GM21619 (cell line): ENCODE data around the gene ADAP1.
"Not testable (repeated sequence)": the region's sequence is repeated elsewhere in the genome, so short reads cannot be mapped to it uniquely, and the experiment has no call there.

Experiments
- ATAC-seq: cut with Tn5 transposase; IDR thresholded peaks from one replicate; pipeline ENCODE4 v1.9.1; 2021; ENCODE audit not compliant: unreplicated experiment

ADAP1 gene

DNA sequence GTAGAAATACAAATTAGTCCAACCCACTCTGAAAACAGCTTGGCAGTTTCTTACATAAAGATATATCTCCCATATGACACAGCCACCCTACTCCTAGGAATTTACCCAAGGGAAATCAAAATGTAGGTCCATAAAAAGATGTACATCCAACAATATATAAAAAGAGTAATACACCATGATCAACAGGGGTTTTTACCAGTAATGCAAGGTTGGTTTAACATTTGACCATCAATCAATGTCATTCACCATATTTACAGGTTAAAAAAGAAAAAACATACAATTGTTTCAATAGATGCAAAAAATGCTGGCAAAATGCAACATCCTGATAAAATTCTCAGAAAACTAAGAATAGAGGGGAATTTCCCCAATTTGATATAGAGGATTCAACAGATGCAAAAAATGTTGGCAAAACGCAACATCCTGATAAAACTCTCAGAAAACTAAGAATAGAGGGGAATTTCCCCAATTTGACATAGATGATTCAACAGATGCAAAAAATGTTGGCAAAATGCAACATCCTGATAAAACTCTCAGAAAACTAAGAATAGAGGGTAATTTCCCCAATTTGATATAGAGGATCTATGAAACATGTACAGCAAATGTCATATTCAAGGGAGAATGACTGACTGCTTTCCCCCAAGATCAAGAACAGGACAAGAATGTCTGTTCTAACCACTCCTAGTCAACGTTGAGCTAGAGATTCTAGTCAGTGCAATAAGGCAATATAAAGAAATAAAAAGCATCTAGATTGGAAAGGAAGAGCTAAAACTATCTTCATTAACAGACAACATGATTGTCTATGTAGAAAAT lies 13.7 kb downstream of the ADAP1 start:
- no peak for ATAC-seq

DNA sequence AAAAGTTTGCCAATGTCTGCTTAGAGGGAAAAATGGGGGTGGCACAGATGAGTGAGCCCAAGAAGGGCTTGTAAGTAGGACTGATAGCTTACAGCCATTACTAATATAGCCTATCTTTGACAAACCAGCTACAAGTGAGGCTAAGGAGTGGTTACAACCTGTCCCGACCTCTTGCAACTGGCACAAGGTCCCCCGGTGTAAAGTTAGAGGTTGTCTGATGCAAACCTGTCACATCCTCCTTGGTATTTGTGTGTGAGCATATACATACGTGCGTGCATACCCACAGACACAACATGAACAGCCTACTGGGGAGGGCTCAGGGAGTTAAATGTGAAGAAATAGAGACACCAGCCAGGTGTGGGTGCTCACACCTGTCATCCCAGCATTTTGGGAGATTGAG lies 14.6 kb downstream of the ADAP1 start:
- no peak for ATAC-seq

DNA sequence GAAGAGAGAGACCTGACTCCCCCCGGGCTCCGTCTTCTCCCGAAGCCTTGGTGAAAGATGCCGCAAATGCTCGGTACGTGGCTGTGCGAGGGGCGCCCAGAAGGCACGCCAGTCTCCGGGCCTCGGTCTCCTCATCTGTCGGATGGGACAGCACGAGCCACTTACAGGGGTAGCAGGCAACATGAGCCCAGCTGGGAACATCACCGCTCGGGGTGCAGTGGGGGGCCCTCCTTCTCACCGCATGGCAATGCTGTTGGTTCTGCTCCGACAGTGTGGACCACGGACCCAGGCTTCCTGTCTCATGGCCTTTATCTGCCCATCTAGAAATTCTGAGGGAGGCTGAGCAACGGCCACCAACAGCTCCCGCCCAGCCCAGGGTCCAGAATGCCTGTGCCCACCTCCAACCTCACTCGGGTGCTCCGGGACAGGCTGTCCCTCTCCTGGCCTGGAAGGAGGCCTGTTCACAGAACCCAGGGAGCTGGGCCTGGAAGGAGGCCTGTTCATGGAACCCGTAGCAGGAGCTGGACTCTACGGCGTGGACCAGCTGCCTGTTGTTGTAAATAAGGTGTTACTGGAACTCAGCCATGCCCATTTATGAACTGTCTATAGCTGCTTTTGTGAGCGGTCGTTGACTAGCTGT lies 15.8 kb downstream of the ADAP1 start:
- no peak for ATAC-seq

DNA sequence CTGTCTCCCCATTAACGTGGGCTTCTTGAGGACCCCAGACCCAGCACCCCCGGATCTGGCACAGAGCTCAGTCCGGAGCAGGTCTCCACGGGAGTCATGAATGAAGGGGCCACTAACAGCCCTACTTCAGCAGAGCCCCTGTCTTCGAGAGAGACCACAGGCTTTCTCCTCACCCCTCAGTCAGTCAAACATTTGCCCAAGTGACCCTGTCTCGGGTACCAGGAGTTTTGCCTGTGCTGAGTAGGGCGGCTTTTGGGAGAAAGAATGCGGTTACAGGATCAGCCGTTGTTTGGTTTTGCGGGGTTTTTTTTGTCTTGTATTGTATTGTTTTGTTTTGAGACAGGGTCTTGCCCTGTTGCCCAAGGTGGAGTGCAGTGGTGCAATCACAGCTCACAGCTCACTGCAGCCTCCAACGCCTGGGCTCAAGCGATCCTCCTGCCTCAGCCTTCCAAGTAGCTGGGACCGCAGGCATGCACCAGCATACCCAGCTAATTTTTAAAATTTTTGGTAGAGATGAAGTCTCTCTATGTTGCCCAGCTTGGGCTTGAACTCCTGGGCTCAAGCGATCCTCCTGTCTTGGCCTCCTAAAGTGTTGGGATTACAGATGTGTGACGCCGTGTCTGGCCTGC lies 16.5 kb downstream of the ADAP1 start:
- no peak for ATAC-seq

DNA sequence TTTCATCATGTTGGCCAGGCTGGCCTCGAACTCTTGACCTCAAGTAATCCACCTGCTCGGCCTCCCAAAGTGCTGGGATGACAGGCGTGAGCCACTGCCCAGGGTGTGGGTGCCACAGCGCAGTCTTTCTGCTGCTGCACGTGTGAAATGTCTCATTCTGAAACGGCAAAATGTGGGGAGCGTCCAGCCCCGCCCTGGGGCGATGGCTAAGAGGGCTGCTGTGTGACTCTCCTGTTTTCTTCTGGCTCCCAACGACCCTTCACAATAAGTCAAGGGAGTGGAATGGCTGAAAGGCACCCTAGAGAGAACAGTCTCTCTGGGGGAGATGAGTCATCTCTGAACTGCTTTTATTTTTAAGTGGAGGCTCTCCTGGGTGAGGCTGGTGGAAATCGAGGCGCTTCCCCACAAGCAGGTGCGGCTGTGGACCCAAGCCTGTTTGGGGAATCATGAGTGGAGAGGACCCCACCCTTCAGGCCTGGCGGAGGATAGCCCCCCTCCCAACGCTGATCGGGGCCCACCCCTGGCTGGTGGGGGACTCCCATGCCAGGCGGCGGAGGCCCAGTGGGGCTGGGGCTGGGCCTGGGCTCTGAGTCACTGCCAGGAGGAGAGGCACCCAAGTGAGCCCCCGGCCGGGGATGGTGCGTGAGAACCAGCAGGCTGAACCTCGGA lies 18.0 kb downstream of the ADAP1 start:
- peak; percentile 83 for ATAC-seq

DNA sequence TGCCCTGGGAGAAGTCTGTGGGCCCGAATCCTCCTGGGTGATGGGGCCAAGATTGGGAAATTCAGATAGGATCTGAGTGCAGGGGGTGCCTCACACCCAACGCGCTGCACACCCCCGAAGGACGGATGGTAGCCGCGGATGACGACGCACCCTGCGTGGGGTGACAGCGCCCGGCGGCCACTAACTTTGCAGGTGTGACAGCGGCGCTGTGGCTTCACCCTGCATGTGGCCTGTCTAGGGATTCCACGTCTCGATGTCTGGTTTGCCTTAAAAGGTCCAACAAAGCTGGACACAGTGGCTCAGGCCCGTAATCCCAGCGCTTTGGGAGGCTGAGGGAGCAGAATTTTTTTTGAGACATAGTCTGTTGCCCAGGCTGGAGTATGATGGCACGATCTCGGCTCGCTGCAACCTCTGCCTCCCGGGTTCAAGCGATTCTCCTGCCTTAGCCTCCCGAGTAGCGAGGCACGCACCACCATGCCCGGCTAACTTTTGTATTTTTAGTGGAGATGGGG lies 18.6 kb downstream of the ADAP1 start:
- no peak for ATAC-seq

DNA sequence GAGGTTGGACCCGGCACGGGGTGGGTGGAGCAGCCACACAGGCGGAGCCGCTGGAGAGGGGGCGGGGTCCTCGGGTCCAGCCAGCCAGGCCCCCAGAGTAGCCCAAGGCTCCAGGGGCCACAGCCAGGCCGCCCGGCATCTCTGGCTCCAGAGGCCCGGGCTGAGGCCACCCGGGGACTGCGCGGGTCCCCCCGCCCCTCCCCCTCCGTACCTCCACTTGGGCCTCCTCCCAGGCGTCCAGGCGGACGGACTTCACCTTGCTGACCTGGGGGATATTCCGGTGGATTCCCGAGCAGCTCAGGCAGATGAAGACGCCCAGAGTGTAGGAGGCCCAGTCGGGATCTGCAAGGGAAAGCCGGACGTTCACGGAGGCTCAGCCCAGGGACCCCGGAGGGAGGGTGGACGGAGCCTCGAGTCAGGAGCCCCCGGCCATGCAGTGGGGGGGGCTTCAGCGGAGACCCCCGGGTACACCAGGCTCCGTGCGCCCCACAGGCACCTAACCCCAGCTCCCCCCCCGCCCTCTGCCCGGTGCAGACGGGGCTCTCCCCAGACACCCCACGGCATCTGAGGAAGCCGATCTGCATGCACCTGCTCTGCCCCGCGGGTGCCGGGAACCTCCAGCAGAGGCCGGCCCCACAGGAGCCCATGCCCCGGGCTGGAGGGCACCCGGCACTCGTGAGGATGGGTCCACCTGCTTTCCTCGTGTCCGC lies 19.2 kb downstream of the ADAP1 start:
- ATAC-seq: no peak

DNA sequence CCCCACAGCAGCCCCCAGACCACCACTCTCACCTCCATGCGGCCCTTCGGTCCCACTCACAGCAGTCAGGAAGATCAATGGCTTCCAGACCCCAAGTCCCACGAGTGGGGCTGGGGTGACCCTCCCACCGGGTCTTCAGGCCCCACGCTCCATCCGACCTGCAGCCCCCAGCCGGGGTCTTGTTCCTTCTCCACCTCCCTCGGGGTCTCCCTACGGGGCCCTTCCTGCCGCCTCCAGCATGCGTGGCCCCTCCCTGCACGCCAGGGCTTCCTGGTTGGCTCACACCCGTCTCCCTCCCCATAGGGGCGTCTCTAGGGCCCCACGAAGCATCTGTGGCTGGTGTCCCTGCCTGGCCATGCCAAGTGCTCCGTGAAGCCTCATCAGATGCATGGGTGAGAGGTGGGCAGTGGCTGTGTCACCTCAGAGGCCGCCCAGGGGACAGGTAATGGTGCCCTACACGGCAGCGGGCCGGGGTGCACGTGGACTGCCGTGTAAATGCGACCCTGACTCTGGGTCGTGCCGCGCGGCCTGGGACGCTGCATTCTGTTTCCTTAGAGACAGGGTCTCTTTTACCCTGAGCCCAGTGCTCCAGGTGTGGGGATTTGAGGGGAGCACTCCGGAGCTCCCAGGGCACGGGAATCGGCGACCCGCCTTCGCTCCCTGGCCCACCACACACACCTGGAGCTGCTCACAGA lies 19.9 kb downstream of the ADAP1 start:
- no peak for ATAC-seq

DNA sequence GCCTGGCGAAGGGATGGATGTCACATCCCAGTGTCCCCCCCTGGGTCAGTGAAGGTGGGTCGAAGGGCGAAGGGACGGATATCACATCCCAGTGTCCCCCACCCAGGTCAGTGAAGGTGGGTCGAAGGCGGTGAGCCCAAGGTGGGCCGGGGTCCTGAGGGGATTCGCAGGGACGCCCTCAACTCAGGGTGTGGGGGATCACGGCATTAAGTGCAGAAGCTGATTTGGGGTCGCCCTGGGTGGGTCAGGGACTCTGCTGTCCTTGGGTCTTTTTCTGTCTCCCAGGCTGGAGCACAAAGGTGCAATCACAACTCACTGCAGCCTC lies 21.9 kb downstream of the ADAP1 start:
- ATAC-seq: no peak

DNA sequence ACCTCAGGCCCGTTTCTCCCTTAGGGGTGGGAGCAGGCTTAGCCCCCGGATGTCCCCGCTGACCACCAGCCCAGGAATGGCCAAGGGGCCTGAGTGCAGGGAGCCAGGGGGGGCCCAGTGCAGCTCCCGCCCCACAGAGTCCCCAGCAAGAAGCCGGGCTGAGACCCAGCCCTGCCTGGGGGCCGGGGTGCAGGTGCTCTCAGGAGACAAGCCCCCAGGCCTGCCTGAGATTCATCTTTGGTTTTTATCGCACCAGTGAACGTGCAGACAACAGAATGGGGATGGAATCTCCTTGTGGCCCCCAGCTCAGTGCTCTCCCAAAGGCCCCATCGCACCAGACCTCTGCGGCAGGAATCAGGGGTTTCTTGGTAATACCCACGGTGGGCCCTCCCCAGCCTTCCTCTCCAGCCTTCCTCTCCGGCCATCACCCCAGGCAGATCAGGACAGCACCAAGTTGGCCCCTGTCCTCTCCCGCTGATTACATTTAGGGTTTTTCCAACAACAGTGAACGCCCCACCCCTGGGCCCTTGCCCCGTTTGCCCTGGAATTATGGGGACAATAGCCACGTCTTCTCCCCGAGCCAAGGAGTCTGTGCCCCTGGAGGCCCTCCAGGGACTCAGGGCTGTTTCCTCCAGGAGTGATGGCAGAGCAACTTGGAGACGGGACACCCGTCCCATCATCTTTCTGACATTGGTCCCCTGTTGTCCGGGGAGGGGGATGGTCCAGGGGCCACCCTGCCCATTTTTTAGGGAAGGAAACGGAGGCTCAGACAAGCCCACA lies 22.4 kb downstream of the ADAP1 start:
- no peak for ATAC-seq

DNA sequence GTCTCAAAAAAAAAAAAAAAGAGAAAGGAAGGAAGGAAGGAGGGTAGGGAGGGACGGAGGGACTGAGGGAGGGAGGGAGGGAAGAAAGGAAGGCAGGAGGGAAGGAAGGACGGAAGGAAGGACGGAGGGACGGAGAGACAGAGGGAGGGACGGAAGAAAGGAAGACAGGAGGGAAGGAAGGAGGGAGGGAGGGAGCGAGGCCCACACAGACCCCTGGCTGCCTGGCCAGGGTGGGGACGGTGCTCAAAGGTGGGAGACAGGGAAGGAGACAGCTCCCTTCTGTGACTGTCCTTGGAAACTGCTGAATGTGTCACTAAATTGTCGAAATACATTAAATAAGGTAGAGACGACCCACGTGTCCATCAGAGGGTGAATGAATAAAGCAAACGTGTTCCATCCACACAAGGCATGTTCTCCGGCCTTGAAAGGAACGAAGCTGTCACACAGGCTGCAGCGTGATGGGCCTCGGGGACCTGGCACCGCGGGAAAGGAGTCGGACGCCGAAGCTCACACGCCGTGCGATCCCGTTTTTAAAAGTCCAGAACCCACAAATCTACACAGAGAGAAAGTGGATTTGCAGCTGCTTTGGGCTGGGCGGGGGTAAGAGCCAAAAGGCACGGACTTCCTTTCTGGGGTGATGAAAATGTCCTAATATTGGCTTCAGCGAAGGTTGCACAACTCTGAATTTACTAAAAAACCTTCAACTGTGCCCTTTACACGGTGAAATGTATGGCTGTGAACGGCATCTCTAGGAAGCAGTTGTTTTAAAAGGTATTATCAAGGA lies 23.3 kb downstream of the ADAP1 start:
- ATAC-seq: no peak

DNA sequence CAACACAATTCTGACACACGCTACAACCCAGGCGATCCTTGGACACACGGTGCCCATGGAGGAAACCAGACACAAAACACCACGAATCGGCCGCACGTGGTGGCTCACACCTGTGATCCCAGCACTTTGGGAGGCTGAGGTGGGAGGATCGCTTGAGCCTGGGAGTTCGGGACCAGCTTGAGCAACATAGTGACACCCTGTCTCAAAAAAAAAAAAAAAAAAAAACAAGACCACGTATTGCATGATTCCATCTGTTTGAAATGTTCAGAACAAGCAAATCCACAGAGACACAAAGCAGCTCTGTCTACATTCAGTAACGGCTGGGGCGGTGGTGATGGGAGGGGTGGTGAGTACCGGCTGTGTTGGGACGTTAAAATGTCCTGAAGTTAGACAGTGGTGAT lies 25.2 kb downstream of the ADAP1 start:
- ATAC-seq: no peak

DNA sequence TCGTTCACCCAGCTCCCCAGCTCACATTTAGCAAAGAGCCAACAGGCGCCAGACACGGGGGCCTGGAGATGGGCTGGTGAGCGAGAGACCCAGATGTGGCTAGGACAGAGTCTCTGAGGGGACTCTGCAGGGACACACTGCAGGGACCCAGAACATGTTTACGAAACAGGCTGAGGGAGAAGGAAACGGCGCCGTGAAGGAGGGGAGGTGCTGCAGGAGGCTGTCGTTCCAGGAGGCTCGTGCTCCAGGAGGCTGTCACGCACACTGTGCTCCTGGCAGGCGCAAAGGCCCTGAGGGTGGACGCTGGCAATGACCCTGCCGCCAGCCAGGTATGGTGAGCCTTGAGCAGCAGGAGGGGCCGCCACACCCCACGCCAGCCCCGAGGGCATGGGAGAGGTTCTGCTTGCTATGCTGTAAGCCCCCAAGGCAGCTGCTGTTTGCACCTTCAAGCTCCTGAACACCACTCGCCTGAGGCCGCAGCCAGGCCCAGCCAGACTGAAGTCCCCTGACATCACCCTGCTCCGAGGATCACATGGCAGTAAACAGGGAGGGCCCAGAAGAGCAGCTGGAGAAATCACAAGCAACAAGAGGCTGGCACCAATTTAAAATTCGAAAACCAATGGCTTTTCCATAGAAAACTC lies 27.3 kb downstream of the ADAP1 start:
- ATAC-seq: no peak

DNA sequence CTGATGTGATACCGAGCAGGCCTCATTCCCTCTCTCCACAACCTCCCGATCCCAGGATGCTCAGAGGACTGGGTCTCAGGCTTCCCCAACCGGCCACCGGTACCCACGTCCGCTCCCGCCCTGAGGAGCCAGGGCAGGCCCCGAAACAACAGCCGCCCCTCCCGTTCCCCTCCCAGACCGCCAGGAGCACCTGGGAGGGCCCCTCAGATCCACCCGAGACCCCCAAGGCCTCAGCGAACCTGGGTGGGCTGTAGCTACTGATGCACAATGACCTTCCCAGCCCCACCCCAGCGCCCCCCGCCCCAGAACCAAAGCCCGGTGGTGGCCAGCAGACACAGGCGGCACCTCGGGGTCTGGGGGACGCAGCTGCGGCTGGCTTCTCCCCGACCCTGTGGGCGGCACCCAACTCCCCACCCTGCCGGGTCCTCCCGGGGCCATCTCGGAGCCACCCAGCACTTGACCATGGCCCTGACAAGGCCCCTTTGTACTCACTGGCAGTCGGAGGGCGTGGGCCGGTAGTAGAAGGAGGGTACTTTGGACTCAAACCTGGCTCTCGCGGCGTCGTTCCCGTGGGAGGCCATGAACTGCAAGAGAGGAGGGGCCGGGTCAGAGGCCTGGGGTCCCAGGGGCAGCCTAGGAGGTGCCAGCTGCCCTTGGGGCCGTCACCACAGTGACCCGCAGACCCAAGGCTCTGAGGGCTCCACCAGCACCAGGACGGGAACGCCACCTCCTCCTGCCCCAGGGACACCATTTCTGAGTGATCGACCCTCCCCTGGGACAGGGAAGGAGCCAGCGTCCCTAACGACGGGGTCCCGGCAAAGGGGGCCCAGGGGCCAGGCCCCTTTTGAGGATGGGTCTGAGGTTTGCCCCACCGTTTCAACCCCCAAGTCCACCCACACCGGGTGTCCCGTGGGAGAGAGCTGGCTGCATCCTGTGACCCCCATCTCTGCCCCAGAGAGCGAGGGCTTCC lies 28.1 kb downstream of the ADAP1 start:
- no peak for ATAC-seq

DNA sequence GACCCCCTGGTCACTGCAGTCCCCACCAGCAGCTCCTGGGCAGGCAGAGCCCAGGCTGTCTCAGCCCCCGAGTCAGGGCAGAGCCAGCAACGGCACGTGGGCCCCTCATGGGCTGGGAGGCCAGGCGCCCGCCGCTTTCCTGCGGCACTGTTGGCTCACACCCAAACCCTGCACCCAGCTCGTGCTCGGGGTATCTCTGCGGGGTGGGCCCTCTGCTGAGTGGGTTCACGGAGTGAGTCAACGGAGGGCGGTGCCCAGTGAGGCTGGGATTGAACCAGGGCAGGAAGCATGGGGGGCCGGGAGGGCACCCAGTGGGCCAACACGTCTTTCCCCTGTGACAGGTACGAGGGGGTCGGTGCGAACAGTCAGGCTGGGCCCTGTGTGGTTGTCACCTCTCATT lies 28.9 kb downstream of the ADAP1 start:
- no peak for ATAC-seq

DNA sequence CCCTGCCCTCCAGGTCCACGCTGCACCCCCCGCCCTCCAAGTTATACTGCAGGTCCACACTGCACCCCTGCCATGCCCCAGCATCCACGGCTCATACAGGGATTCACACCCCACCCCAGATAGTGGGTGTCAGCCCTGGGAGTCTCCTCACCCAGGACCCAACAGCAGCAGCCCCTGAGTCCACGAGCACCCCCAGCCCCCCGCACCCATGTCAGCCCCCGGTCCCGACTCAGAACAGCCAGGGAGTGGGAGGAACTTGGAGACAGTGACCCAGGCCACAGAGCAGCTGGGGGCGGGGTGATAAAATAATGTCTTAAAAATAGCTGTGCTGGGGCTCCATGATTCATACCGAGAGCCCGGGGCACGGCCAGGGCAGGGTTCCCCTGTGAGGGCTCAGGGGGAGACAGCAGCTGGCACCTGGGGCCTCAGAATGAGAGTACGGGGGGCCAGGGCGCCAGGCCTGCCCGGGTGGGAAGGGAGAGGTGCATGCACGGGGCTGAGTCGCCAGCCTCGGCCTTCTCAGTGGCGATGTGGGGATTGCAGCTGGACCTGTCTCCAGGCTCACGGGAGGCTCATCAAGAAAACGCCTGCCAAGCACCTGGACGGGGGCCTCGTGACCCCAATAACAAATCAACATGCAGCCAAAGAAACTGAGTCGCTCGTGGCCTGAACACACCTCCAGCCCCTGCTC lies 29.8 kb downstream of the ADAP1 start:
- peak; percentile 36 for ATAC-seq

DNA sequence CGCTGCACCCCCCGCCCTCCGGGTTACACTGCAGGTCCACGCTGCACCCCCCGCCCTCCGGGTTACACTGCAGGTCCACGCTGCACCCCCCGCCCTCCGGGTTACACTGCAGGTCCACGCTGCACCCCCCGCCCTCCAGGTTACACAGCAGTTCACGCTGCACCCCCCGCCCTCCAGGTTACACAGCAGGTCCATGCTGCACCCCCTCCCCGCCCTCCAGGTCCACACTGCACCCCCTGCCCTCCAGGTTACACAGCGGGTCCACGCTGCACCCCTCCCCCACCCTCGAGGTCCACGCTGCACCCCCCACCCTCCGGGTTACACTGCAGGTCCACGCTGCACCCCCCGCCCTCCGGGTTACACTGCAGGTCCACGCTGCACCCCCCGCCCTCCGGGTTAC lies 30.4 kb downstream of the ADAP1 start:
- not testable (repeated sequence) for ATAC-seq
